ENCODE measurements around the gene DOCK2. TPM values are rescaled to one million over a fixed set of nuclear protein-coding genes. Genes with fewer than 3 reads are reported as not detected.

Gene DOCK2
- total and polyA plus RNA-seq, 2 experiments from 2014 or later, result 6.5 to 10.4 TPM

- H3K27ac ChIP-seq, result peak overlapping the region; percentile 54
- peaks cover 32% of the 10 kb centered on the region for H3K4me1 ChIP-seq (ENCODE audit: insufficient read depth)
- H3K9me2 ChIP-seq (ENCODE audit: insufficient read depth), result no peaks in the 10 kb centered on the region
- no peaks in the 10 kb centered on the region for H3K36me3 ChIP-seq (ENCODE audit: low read depth)
- H3K27me3 ChIP-seq (replicated peaks; ENCODE audit: insufficient read depth), result no peaks in the 10 kb centered on the region
- H2AFZ ChIP-seq, result no peak overlapping the region
- no peaks in the 10 kb centered on the region for H3K9me3 ChIP-seq (ENCODE audit: low read depth)
- no peak overlapping the region for H3K4me3 ChIP-seq
- in situ Hi-C loops (cut with MboI), result no loop called here
- peak overlapping the region; percentile 24; the same call in 1 of the 2 replicates for H3K9ac ChIP-seq
- WGBS, 2 experiments (ENCODE audit: low coverage in 1 of 2, low lambda C conversion rate in 2 of 2, missing lambda C conversion rate in 2 of 2), result 40 to 41% methylated on average over 7 of the region's 7 CpGs
- peaks cover 23% of the 10 kb centered on the region for H3F3A ChIP-seq (ENCODE audit: insufficient read depth)
- no peak for TF ChIP-seq EZH2 (IDR thresholded peaks at IDR 0.05; ENCODE audit: insufficient read depth, poor library complexity, severe bottlenecking)
- no peak; the same call in 1 of the 2 replicates for TF ChIP-seq EZH2phosphoT487 (IDR thresholded peaks at IDR 0.05; ENCODE audit: insufficient read depth, low read depth)
- no peaks in the 10 kb centered on the region for H4K20me1 ChIP-seq (ENCODE audit: insufficient read depth)
- DNase-seq, result peak; percentile 77
- peak overlapping the region; percentile 27 for H3K4me2 ChIP-seq (ENCODE audit: unreplicated experiment)
- H3K79me2 ChIP-seq (ENCODE audit: insufficient read depth), result no peaks in the 10 kb centered on the region
Observed at GRCh38 chr5:169742771-169743296, 105.8 kb downstream of the DOCK2 start.

- H3K27me3 ChIP-seq (replicated peaks; ENCODE audit: insufficient read depth), result no peaks in the 10 kb centered on the region
- in situ Hi-C loops (cut with MboI), result no loop called here
- DNase-seq, result peak; percentile 40
- no peaks in the 10 kb centered on the region for H3K9me3 ChIP-seq (ENCODE audit: low read depth)
- no peaks in the 10 kb centered on the region for H3K9me2 ChIP-seq (ENCODE audit: insufficient read depth)
- no peaks in the 10 kb centered on the region for H3K79me2 ChIP-seq (ENCODE audit: insufficient read depth)
- 62 to 92% methylated on average over 1 of the region's 1 CpG for WGBS, 2 experiments (ENCODE audit: low coverage in 1 of 2, low lambda C conversion rate in 2 of 2, missing lambda C conversion rate in 2 of 2)
- no peak for TF ChIP-seq EZH2 (IDR thresholded peaks at IDR 0.05; ENCODE audit: insufficient read depth, poor library complexity, severe bottlenecking)
- no peak for TF ChIP-seq EZH2phosphoT487 (IDR thresholded peaks at IDR 0.05; ENCODE audit: insufficient read depth, low read depth)
- no peaks in the 10 kb centered on the region for H4K20me1 ChIP-seq (ENCODE audit: insufficient read depth)
- peaks cover 23% of the 10 kb centered on the region for H3F3A ChIP-seq (ENCODE audit: insufficient read depth)
- H3K9ac ChIP-seq, result no peak overlapping the region
- H3K4me2 ChIP-seq (ENCODE audit: unreplicated experiment), result no peak overlapping the region
- no peak overlapping the region for H3K27ac ChIP-seq
- H2AFZ ChIP-seq, result no peak overlapping the region
- no peak overlapping the region for H3K4me3 ChIP-seq
- H3K4me1 ChIP-seq (ENCODE audit: insufficient read depth), result peaks cover 32% of the 10 kb centered on the region
- H3K36me3 ChIP-seq (ENCODE audit: low read depth), result no peaks in the 10 kb centered on the region
Observed at GRCh38 chr5:169744336-169744735, 107.3 kb downstream of the DOCK2 start.

GRCh38 chr5:169745441-169746146 is 108.5 kb downstream of the DOCK2 start:
- Histone ChIP-seq H2AFZ (peak overlapping the region; percentile 35), H3K27ac (peak overlapping the region; percentile 64), H3K9ac (peak overlapping the region; percentile 52), H3K9me2 (ENCODE audit: insufficient read depth) (no peaks in the 10 kb centered on the region), H3K79me2 (ENCODE audit: insufficient read depth) (no peaks in the 10 kb centered on the region), H3F3A (ENCODE audit: insufficient read depth) (peaks cover 23% of the 10 kb centered on the region), H3K4me3 (0 out of 2 replicates have a peak overlapping the region, but pooled peaks have one; percentile 7), H3K36me3 (ENCODE audit: low read depth) (no peaks in the 10 kb centered on the region), H4K20me1 (ENCODE audit: insufficient read depth) (no peaks in the 10 kb centered on the region), H3K9me3 (ENCODE audit: low read depth) (no peaks in the 10 kb centered on the region), H3K4me2 (ENCODE audit: unreplicated experiment) (peak overlapping the region; percentile 27), H3K4me1 (ENCODE audit: insufficient read depth) (peaks cover 32% of the 10 kb centered on the region), H3K27me3 (replicated peaks; ENCODE audit: insufficient read depth) (no peaks in the 10 kb centered on the region)
- peak; percentile 90 for DNase-seq
- in situ Hi-C loops (cut with MboI), result no loop called here
- TF ChIP-seq EZH2 (IDR thresholded peaks at IDR 0.05; ENCODE audit: insufficient read depth, poor library complexity, severe bottlenecking) (no peak), EZH2phosphoT487 (IDR thresholded peaks at IDR 0.05; ENCODE audit: insufficient read depth, low read depth) (0 out of 2 replicates have a peak, but pooled peaks have one; percentile 40)
- WGBS, 2 experiments (ENCODE audit: low coverage in 1 of 2, low lambda C conversion rate in 2 of 2, missing lambda C conversion rate in 2 of 2), result 57 to 61% methylated on average over 6 of the region's 6 CpGs

- Histone ChIP-seq H3K4me2 (ENCODE audit: unreplicated experiment) (peak overlapping the region; percentile 27), H3K27me3 (replicated peaks; ENCODE audit: insufficient read depth) (no peaks in the 10 kb centered on the region), H2AFZ (peak overlapping the region; percentile 35), H3F3A (ENCODE audit: insufficient read depth) (peaks cover 23% of the 10 kb centered on the region), H3K9ac (peak overlapping the region; percentile 52; the same call in 1 of the 2 replicates), H4K20me1 (ENCODE audit: insufficient read depth) (no peaks in the 10 kb centered on the region), H3K27ac (peak overlapping the region; percentile 64), H3K36me3 (ENCODE audit: low read depth) (no peaks in the 10 kb centered on the region), H3K4me1 (ENCODE audit: insufficient read depth) (peaks cover 32% of the 10 kb centered on the region), H3K9me3 (ENCODE audit: low read depth) (no peaks in the 10 kb centered on the region), H3K79me2 (ENCODE audit: insufficient read depth) (no peaks in the 10 kb centered on the region), H3K4me3 (no peak overlapping the region), H3K9me2 (ENCODE audit: insufficient read depth) (no peaks in the 10 kb centered on the region)
- in situ Hi-C loops (cut with MboI), result no loop called here
- no peak for DNase-seq
- 89 to 93% methylated on average over 5 of the region's 5 CpGs for WGBS, 2 experiments (ENCODE audit: low coverage in 1 of 2, low lambda C conversion rate in 2 of 2, missing lambda C conversion rate in 2 of 2)
- no peak for TF ChIP-seq EZH2phosphoT487 (IDR thresholded peaks at IDR 0.05; ENCODE audit: insufficient read depth, low read depth)
- no peak for TF ChIP-seq EZH2 (IDR thresholded peaks at IDR 0.05; ENCODE audit: insufficient read depth, poor library complexity, severe bottlenecking)
Observed at GRCh38 chr5:169746147-169746694, 109.1 kb downstream of the DOCK2 start.
